Effector memory CD8-positive, alpha-beta T cell (primary cell): ENCODE data around the gene ADGRB3.

Experiments
- ATAC-seq: fragments of 150-1000 bp; cut with Tn5 transposase; replicated peaks from 2 replicates; pipeline ENCODE4 v1.10.0; 2021; ENCODE audit warnings: mild to moderate bottlenecking, moderate library complexity
- DNase-seq, 3 experiments: peaks; one replicate each; pipeline ENCODE4 v3.0.0; 2021
- H3K27ac Mint-ChIP-seq, 2 donors: one replicate each; pipeline ENCODE4 v1.8.0; 2022; ENCODE audit warnings: mild to moderate bottlenecking in 2 of 2, mixed read lengths in 2 of 2, moderate library complexity in 2 of 2
- H3K27me3 Mint-ChIP-seq, 2 donors: one replicate each; pipeline ENCODE4 v1.8.0; 2022; ENCODE audit warnings: mixed read lengths in 2 of 2
- H3K36me3 Mint-ChIP-seq: one replicate; pipeline ENCODE4 v1.8.0; 2022; ENCODE audit warnings: mild to moderate bottlenecking, moderate library complexity, mixed read lengths; ENCODE audit not compliant: insufficient read depth
- H3K4me1 Mint-ChIP-seq, 2 donors: one replicate each; pipeline ENCODE4 v1.8.0; 2022; ENCODE audit warnings: low read depth in 2 of 2, mixed read lengths in 2 of 2
- H3K4me3 Mint-ChIP-seq, 2 donors: one replicate each; pipeline ENCODE4 v1.8.0; 2022; ENCODE audit warnings: mild to moderate bottlenecking in 2 of 2, mixed read lengths in 2 of 2, moderate library complexity in 2 of 2
- H3K9me3 Mint-ChIP-seq, 2 donors: one replicate each; pipeline ENCODE4 v1.8.0; 2022; ENCODE audit warnings: mixed read lengths in 2 of 2

The ADGRB3 gene

DNA sequence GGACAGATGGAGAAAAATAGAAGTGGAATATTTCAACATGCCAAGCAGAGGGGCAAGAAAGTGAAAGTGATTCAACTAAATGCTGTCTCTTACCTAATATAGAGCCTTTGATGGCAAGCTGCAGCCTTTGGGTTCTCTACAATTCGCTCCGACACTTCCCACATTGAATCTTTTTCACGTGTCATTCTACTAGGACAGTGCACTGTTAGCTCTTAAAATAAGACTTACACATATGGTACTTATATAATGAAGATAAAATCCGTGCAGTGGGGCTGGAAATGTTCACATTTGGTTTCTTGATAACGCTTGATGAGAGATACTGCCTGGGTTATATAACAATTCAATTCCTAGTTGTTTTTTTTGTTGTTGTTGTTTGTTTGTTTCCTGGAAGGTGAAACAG, 659.3 kb downstream of the ADGRB3 start:
- Mint-ChIP-seq H3K27me3 (no peaks in the 10 kb centered on the region), H3K27ac (no peak overlapping the region), H3K36me3 (no peaks in the 10 kb centered on the region), H3K9me3 (peaks cover 2 to 15% of the 10 kb centered on the region in 2 donors), H3K4me1 (no peaks in the 10 kb centered on the region), H3K4me3 (no peak overlapping the region)
- no peak for DNase-seq
- no peak for ATAC-seq

DNA sequence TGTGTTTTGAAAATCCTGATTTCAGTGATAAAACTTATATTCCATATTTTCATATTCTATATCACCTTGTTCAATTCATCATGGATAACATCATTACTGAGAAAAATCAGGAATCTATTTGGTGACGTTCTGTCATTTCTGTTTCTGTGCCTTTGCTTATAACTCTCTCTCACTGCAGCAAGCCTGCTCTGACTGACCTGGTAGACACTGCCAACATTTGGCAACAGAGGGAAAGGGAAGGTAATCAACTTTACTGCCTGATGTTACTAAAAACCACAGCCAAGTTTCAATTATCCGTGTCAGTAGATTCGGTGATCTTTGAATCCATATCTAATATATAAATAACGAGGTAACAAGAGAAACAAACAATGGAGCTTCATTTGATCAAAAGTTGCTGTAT, 659.8 kb downstream of the ADGRB3 start:
- DNase-seq = no peak
- no peak for ATAC-seq
- H3K27ac Mint-ChIP-seq = no peak overlapping the region
- no peaks in the 10 kb centered on the region for H3K27me3 Mint-ChIP-seq
- no peaks in the 10 kb centered on the region for H3K4me1 Mint-ChIP-seq
- no peaks in the 10 kb centered on the region for H3K36me3 Mint-ChIP-seq
- H3K9me3 Mint-ChIP-seq = peaks cover 0 to 16% of the 10 kb centered on the region in 2 donors
- H3K4me3 Mint-ChIP-seq = no peak overlapping the region

DNA sequence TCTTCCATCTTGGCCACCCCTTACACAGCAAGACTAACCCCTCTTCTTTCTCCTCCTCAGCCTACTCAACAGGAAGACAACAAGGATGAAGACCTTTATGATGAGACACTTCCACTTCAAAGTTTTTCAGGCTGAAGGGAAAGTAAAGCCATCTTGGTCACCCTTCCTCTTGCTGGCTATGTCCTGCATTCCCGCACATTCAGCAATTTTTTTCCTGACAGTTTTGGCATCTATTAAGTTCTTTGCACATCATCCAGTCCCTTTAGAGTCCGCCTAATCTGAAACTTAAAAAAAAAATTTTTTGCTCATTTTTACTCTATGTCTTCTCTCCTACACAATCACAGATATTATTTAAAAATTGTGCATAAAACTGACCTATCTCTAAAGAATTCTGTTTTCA, 668.3 kb downstream of the ADGRB3 start:
- H3K9me3 Mint-ChIP-seq = peaks cover 0 to 13% of the 10 kb centered on the region in 2 donors
- ATAC-seq = no peak

DNA sequence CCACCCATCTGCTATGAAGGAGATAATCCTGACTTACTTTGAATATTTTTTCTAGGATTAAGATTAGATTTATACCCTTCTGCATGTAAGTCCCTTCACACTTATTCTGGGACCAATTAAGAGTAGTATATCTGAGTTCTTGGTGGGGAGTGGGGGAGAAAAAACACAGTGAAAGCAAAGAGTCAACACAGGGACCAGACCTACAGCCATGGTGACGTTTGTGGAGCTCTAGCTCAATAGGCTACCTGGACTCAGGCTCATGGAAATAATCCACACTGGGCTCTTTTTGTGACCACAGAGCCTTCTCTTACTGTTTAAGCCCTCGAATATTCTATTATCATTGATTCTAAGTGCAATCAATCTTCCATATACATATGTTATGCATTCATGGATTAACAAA, 670.4 kb downstream of the ADGRB3 start:
- H3K4me1 Mint-ChIP-seq = no peaks in the 10 kb centered on the region
- peaks cover 0 to 6% of the 10 kb centered on the region in 2 donors for H3K9me3 Mint-ChIP-seq
- DNase-seq = no peak
- no peak for ATAC-seq
- H3K36me3 Mint-ChIP-seq = no peaks in the 10 kb centered on the region
- no peak overlapping the region for H3K27ac Mint-ChIP-seq
- no peaks in the 10 kb centered on the region for H3K27me3 Mint-ChIP-seq
- no peak overlapping the region for H3K4me3 Mint-ChIP-seq

More for the DNA sequence above, 668.3 kb downstream of the ADGRB3 start:
- H3K27ac Mint-ChIP-seq = no peak overlapping the region
- no peaks in the 10 kb centered on the region for H3K4me1 Mint-ChIP-seq
- no peak for DNase-seq
- H3K4me3 Mint-ChIP-seq = no peak overlapping the region
- H3K27me3 Mint-ChIP-seq = no peaks in the 10 kb centered on the region
- H3K36me3 Mint-ChIP-seq = no peaks in the 10 kb centered on the region

DNA sequence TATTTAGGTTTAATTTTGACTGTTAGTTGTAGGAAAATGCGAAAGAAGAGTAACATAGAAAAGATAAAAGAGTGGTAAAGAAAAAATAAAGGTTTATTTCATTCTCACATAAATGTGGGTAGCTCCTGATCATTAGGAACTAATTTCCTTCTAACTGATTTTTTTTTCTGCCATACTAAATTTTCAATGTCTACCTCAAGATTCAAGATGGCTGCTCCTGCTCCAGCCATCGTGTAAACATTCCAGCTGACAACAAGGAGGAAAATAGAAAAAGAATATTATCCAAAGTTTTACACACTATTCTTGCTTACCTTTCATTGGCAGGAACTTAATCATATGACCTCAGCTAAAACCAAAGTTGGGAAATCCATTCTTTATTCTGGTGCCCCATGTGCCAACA, 673.5 kb downstream of the ADGRB3 start:
- Mint-ChIP-seq H3K27me3 (no peaks in the 10 kb centered on the region), H3K9me3 (peaks cover 0 to 2% of the 10 kb centered on the region in 2 donors), H3K4me1 (no peaks in the 10 kb centered on the region), H3K36me3 (no peaks in the 10 kb centered on the region), H3K27ac (no peak overlapping the region), H3K4me3 (no peak overlapping the region)
- DNase-seq (no peak), ATAC-seq (no peak)

DNA sequence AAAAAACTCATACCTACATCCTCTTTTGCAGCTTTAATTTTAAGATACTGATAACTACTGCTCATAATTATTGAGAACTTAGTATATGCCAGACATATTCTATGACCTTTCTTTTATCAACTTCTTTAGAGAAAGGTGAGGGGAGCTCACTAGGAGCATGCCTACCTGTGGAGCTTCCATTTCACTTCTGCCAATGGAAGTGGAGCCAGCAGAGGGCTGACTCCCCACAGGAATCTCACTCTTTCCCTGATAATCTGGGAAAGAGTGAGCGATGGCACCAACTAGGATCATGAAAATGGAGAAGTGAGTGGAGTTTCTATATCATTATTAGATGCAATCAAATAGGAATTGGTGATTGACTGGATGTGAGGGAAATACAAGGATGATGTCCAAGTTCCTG, 676.8 kb downstream of the ADGRB3 start:
- H3K4me1 Mint-ChIP-seq = no peaks in the 10 kb centered on the region
- H3K9me3 Mint-ChIP-seq = peaks cover 0 to 2% of the 10 kb centered on the region in 2 donors
- no peak overlapping the region for H3K4me3 Mint-ChIP-seq
- no peak for DNase-seq
- no peak for ATAC-seq
- H3K27ac Mint-ChIP-seq = no peak overlapping the region
- H3K27me3 Mint-ChIP-seq = no peaks in the 10 kb centered on the region
- no peaks in the 10 kb centered on the region for H3K36me3 Mint-ChIP-seq

DNA sequence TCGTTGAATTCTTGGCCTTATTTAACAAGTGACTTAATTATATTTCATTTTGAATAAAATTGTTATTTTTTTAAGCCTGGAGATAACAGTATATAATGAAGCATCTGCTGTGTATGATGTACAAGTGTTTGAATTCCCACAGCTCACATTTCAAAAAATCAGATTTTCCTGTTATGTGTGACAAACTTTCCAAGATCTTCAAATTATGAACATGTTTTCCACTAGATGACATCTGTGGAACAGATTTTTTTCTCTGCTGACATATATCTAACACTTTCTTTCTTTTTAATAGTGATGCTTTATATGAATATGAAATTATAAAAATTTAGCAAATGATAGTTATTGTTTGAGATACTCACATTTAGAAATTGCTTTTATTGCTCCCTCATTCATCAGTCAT, 678.9 kb downstream of the ADGRB3 start:
- H3K27me3 Mint-ChIP-seq = no peaks in the 10 kb centered on the region
- DNase-seq (no peak), ATAC-seq (no peak)
- no peak overlapping the region for H3K4me3 Mint-ChIP-seq
- no peaks in the 10 kb centered on the region for H3K4me1 Mint-ChIP-seq
- H3K9me3 Mint-ChIP-seq = peaks cover 0 to 2% of the 10 kb centered on the region in 2 donors
- H3K36me3 Mint-ChIP-seq = no peaks in the 10 kb centered on the region
- H3K27ac Mint-ChIP-seq = no peak overlapping the region

DNA sequence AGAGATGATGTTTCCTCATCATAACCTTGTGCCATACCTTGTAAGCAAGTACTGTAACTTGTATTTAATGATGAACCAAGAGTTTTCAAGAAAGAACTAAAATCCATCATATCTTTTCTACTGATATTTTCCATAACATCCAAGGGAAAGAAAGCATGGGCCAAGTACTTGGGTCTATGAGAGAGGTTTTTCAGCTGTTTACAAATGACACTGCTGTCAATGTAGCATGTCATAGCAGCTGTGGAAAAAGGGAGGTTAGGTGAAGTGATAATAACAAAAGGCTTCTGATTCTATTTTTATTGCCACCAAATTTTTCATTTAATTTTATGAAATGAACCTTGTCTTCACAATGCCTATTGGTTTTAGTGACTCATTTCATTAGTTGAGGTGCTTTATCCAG, 679.4 kb downstream of the ADGRB3 start:
- Mint-ChIP-seq H3K4me1 (no peaks in the 10 kb centered on the region), H3K27me3 (no peaks in the 10 kb centered on the region), H3K9me3 (peaks cover 0 to 2% of the 10 kb centered on the region in 2 donors), H3K4me3 (no peak overlapping the region), H3K36me3 (no peaks in the 10 kb centered on the region), H3K27ac (no peak overlapping the region)
- DNase-seq (no peak), ATAC-seq (no peak)

DNA sequence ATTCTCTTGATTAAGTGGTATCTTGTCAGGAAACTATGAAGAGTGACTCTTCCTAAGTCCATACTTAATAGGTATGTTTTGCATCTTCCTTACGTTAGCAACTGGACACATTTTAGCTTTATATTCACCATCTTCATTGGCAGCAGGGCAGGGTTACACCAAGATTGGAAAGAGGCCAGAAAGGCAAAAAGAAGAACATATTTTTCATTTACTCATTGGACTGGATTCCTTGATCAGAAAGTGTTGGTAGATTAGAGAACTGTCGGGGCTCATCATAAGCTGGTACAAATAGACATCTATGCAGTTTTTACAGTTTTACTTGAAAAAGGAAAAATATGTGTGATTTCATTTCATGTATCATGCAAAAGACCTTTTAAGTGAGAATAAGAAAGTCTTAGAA, 696.8 kb downstream of the ADGRB3 start:
- Mint-ChIP-seq H3K4me3 (no peak overlapping the region), H3K36me3 (peaks cover 4% of the 10 kb centered on the region), H3K27ac (no peak overlapping the region), H3K27me3 (no peaks in the 10 kb centered on the region), H3K9me3 (peaks cover 2 to 7% of the 10 kb centered on the region in 2 donors), H3K4me1 (no peaks in the 10 kb centered on the region)
- no peak for ATAC-seq
- DNase-seq = no peak

DNA sequence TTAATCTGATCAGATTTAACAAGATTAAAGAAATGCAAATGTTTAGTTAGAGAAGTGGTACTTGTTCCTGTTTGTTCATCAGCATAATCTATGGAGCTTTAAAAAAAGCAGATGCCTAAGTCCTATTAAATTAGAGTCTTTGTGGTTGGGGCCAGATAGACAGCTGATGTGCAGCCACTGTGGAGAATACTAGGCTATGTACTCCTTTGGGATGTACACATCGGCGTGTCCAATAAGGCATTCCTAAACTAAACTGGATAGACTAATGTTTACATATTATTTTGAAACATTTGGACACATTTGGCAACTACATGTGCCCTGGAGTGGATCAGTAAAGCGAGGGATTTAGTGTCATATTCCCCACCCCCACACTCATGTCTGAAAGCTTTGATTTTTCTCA, 702.2 kb downstream of the ADGRB3 start:
- Mint-ChIP-seq H3K27ac (no peak overlapping the region), H3K4me3 (no peak overlapping the region), H3K27me3 (no peaks in the 10 kb centered on the region), H3K4me1 (no peaks in the 10 kb centered on the region), H3K9me3 (peaks cover 0 to 2% of the 10 kb centered on the region in 2 donors), H3K36me3 (no peaks in the 10 kb centered on the region)
- no peak for ATAC-seq
- DNase-seq = no peak

DNA sequence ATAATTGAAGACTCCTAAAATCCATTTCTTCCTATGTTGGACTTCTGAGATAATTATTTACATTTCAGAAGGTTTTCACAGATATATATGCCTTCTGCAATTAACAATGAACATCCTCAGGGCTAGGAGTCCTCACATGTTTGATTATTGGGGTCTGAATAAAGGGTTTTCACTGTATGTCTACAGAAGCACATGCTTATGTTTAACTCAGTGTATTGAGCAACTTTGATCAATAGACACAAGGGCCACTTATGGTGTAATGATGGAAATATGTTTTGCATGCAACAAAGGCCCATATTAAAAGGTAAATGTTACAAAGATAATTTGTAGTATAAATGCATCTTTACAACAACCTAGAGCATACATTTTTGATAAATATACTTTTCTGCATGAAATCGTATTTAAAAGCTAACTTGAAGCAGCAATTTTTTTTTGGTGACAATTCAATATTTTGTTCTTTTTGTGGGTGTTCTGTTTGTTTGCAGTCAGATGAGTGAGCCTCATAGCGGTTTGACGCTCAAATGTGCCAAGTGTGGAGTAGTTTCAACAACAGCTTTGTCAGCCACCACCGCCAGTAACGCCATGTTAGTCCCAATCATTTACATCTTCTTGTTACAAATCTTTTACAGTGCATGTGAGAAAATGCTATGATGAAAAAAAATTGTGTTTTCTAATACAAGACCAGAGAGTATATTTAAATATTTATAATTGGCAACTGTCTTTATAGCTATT, 703.5 kb downstream of the ADGRB3 start:
- Mint-ChIP-seq H3K27me3 (no peaks in the 10 kb centered on the region), H3K27ac (no peak overlapping the region), H3K4me3 (no peak overlapping the region), H3K36me3 (no peaks in the 10 kb centered on the region), H3K4me1 (no peaks in the 10 kb centered on the region), H3K9me3 (peaks cover 0 to 2% of the 10 kb centered on the region in 2 donors)
- no peak for ATAC-seq
- no peak for DNase-seq

DNA sequence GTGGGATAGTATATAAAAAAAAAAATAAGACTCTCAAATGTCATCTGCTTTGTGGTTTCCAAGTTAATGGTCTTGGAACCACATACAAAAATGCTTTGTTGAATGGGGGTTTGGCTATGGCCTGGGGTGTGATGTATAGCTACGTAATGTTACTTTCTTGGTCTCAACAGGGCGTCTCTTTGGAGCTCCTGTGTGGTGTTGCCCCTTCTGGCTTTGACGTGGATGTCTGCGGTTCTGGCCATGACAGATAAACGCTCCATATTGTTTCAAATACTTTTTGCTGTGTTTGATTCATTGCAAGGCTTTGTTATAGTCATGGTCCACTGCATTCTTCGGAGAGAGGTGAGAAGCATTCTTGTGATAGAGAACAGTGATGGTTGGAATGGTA, 704.1 kb downstream of the ADGRB3 start:
- H3K4me1 Mint-ChIP-seq = no peaks in the 10 kb centered on the region
- no peaks in the 10 kb centered on the region for H3K36me3 Mint-ChIP-seq
- peaks cover 0 to 2% of the 10 kb centered on the region in 2 donors for H3K9me3 Mint-ChIP-seq
- no peak overlapping the region for H3K4me3 Mint-ChIP-seq
- no peaks in the 10 kb centered on the region for H3K27me3 Mint-ChIP-seq
- ATAC-seq (no peak), DNase-seq (no peak)
- no peak overlapping the region for H3K27ac Mint-ChIP-seq

DNA sequence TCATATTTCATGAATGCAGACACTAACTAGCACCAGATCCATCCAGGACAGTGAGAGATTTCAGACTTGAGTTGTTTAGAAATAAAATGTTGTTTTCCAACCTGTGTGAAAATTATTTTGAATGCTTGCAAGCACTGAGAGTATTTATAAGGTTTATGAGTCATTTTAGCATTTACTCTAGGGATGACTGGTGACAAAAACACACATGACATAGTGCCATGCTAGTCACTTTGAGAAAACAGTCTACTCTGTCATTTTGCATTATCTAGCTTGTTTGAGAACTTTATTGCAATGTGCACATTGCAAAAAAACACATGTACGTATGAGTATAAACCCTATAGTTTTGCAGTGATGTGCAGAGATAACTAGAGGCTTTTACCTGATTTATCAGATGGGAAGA, 705.1 kb downstream of the ADGRB3 start:
- no peak overlapping the region for H3K27ac Mint-ChIP-seq
- DNase-seq = no peak
- no peak overlapping the region for H3K4me3 Mint-ChIP-seq
- H3K9me3 Mint-ChIP-seq = peaks cover 0 to 4% of the 10 kb centered on the region in 2 donors
- no peaks in the 10 kb centered on the region for H3K27me3 Mint-ChIP-seq
- H3K36me3 Mint-ChIP-seq = no peaks in the 10 kb centered on the region
- ATAC-seq = no peak
- H3K4me1 Mint-ChIP-seq = no peaks in the 10 kb centered on the region

DNA sequence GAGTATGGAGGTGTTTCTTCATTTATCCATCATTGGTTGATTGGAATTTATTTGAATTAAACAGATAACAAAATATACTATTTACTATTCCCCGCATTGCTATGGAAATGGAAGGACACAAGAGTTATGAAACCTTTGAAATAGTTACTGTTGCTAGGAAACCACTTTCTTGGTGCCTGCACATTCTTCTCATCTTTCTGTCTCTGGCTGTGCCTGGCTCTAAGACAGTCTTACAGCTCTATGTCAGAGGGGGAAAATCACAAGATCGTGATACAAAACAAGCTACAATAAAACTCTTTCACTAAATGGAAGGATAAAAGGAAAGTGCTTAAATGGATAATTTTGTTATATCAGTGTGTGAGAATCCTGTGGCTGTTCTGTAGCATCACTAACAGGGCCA, 708.8 kb downstream of the ADGRB3 start:
- Mint-ChIP-seq H3K27me3 (no peaks in the 10 kb centered on the region), H3K4me1 (no peaks in the 10 kb centered on the region), H3K4me3 (no peak overlapping the region), H3K9me3 (peaks cover 0 to 4% of the 10 kb centered on the region in 2 donors), H3K27ac (no peak overlapping the region), H3K36me3 (no peaks in the 10 kb centered on the region)
- DNase-seq = no peak
- no peak for ATAC-seq
